DND-41 (cell line): Measurements from ENCODE around the gene TNN.

Source experiments
- CTCF ChIP-seq: IDR thresholded peaks from 2 replicates; pipeline ENCODE4 v1.5.1; 2012; ENCODE audit warnings: borderline replicate concordance, low read length, moderate library complexity, mild to moderate bottlenecking; ENCODE audit not compliant: poor library complexity, severe bottlenecking; ENCODE audit errors: extremely low read depth
- EZH2 ChIP-seq: IDR thresholded peaks from 3 replicates; pipeline ENCODE4 v1.6.1; 2012; ENCODE audit warnings: borderline replicate concordance, low read depth, mild to moderate bottlenecking, moderate library complexity, low read length, inconsistent platforms; ENCODE audit not compliant: severe bottlenecking

- no peak for TF ChIP-seq CTCF
- no peak for TF ChIP-seq EZH2
Observed at GRCh38 chr1:175050992-175051391, 16.6 kb upstream of the TNN start.
